Measurements from ENCODE around the gene CD99. TPM values are rescaled to one million over a fixed set of nuclear protein-coding genes. Genes with fewer than 3 reads are reported as not detected.

CD99 gene
- total and polyA plus RNA-seq, 11 donors, result 216 to 477 (median 276) TPM

- intact Hi-C loops (cut with DNase I), result loop anchor here in 4 of 10 donors (5.0 to 10.0 kb wide), 5 partner anchors 61 to 221 kb away; partner anchors contain the start of gene ARSD (in 1 of the 4)
- H3K4me1 ChIP-seq, result peaks cover 23 to 97% (median 80%) of the 10 kb centered on the region in 12 donors
- no peak overlapping the region for H3K4me3 ChIP-seq
- DNase-seq, result peak in 4 of 5 donors; percentile 49 to 63 (median 58)
- peak overlapping the region; percentile 23 to 92 (median 74) for H3K27ac ChIP-seq
- WGBS, 4 donors, result 32 to 42% (median 38%) methylated on average over 14 of the region's 14 CpGs
- no peaks in the 10 kb centered on the region for H3K9me3 ChIP-seq
- H3K27me3 ChIP-seq, result no peaks in the 10 kb centered on the region
- H3K36me3 ChIP-seq, result peaks cover 0 to 11% (median 2%) of the 10 kb centered on the region in 9 donors
- peak; percentile 45 to 80 (median 60) for ATAC-seq
- no peak for TF ChIP-seq POLR2A (IDR thresholded peaks at IDR 0.05)
- TF ChIP-seq, protein P1, sequence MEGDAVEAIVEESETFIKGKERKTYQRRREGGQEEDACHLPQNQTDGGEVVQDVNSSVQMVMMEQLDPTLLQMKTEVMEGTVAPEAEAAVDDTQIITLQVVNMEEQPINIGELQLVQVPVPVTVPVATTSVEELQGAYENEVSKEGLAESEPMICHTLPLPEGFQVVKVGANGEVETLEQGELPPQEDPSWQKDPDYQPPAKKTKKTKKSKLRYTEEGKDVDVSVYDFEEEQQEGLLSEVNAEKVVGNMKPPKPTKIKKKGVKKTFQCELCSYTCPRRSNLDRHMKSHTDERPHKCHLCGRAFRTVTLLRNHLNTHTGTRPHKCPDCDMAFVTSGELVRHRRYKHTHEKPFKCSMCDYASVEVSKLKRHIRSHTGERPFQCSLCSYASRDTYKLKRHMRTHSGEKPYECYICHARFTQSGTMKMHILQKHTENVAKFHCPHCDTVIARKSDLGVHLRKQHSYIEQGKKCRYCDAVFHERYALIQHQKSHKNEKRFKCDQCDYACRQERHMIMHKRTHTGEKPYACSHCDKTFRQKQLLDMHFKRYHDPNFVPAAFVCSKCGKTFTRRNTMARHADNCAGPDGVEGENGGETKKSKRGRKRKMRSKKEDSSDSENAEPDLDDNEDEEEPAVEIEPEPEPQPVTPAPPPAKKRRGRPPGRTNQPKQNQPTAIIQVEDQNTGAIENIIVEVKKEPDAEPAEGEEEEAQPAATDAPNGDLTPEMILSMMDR (IDR thresholded peaks at IDR 0.05), result peak; percentile 11 to 72 (median 38)
Measured at GRCh38 chrX:2703991-2704369, 12.9 kb downstream of the CD99 start.

- peak; percentile 74 to 77 (median 76) for ATAC-seq
- 46 to 66% (median 53%) methylated on average over 18 of the region's 18 CpGs for WGBS, 4 donors
- peak overlapping the region; percentile 56 to 92 (median 75) for H3K27ac ChIP-seq
Measured at GRCh38 chrX:2705046-2705832, 14.1 kb downstream of the CD99 start.

GRCh38 chrX:2707334-2707760 lies 16.3 kb downstream of the CD99 start:
- peak; percentile 7 to 40 (median 32) for ATAC-seq
- peak in 4 of 5 donors; percentile 53 to 70 (median 60) for DNase-seq
- 14 to 35% (median 25%) methylated on average over 12 of the region's 12 CpGs for WGBS, 4 donors
- Histone ChIP-seq H3K27me3 (no peaks in the 10 kb centered on the region), H3K36me3 (peaks cover 0 to 14% (median 8%) of the 10 kb centered on the region in 9 donors), H3K4me3 (peak overlapping the region in 2 of 12 donors; percentile 15 to 21), H3K27ac (peak overlapping the region in 8 of 12 donors; percentile 3 to 73 (median 32)), H3K4me1 (peaks cover 24 to 92% (median 79%) of the 10 kb centered on the region in 12 donors), H3K9me3 (no peaks in the 10 kb centered on the region)
- no peak for TF ChIP-seq POLR2A (IDR thresholded peaks at IDR 0.05)
- TF ChIP-seq, protein P1 (IDR thresholded peaks at IDR 0.05), result peak in 1 of 12 donors; percentile 5
- intact Hi-C loops (cut with DNase I), result loop anchor here in 3 of 10 donors (10.0 kb wide), 4 partner anchors 57 to 217 kb away; partner anchors contain the start of gene ARSD (in 1 of the 3)

More at GRCh38 chrX:2705046-2705832, 14.1 kb downstream of the CD99 start:
- H3K4me1 ChIP-seq, result peaks cover 27 to 97% (median 87%) of the 10 kb centered on the region in 12 donors
- H3K36me3 ChIP-seq, result peaks cover 0 to 6% (median 0%) of the 10 kb centered on the region in 9 donors
- DNase-seq, result peak in 4 of 5 donors; percentile 43 to 79 (median 58)
- intact Hi-C loops (cut with DNase I), result loop anchor here in 3 of 10 donors (10.0 kb wide), 4 partner anchors 60 to 220 kb away; partner anchors contain the start of gene ARSD (in 1 of the 3)
- no peaks in the 10 kb centered on the region for H3K27me3 ChIP-seq
- no peaks in the 10 kb centered on the region for H3K9me3 ChIP-seq
- peak overlapping the region in 3 of 12 donors; percentile 1 to 3 (median 1) for H3K4me3 ChIP-seq
- TF ChIP-seq, protein P1 (IDR thresholded peaks at IDR 0.05), result no peak
- TF ChIP-seq POLR2A (IDR thresholded peaks at IDR 0.05), result no peak

DNA sequence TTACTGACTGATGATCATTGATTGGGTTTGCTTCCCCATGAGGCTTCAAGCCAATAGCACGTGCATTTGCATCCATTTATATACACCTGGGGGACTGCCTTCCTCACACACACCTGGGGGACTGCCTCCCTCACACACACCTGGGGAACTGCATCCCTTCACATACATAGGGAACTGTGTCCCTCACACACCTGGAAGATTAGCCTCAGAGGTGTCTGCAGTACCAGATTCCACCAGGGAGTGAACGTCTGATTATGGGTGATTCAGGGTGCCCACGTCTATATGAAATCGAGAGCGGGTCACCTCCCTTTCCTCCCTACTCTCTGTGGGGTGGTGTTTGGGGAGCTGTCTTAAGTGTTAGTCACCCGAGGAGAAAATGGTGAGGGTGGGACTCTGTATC lies 16.9 kb downstream of the CD99 start:
- ATAC-seq (no peak), DNase-seq (no peak)
- Histone ChIP-seq H3K4me3 (no peak overlapping the region), H3K27me3 (no peaks in the 10 kb centered on the region), H3K36me3 (peaks cover 0 to 21% (median 15%) of the 10 kb centered on the region in 9 donors), H3K9me3 (no peaks in the 10 kb centered on the region), H3K4me1 (peaks cover 24 to 85% (median 74%) of the 10 kb centered on the region in 12 donors), H3K27ac (peak overlapping the region in 4 of 12 donors; percentile 9 to 73 (median 25))
- TF ChIP-seq, protein P1 (IDR thresholded peaks at IDR 0.05), result peak in 1 of 12 donors; percentile 9
- no peak for TF ChIP-seq POLR2A (IDR thresholded peaks at IDR 0.05)
- 62 to 80% (median 73%) methylated on average over 6 of the region's 6 CpGs for WGBS, 4 donors
- intact Hi-C loops (cut with DNase I), result loop anchor here in 4 of 10 donors (2.0 to 10.0 kb wide), 5 partner anchors 15 to 217 kb away; partner anchors contain the start of gene ARSD (in 1 of the 4)
